GM12892 (cell line): ENCODE data around the gene FAM124A. TPM values are rescaled to one million over a fixed set of nuclear protein-coding genes. Genes with fewer than 3 reads are reported as not detected.
A peak's percentile ranks its signal among the peaks of the same experiment; 100 is the strongest.

ENCODE experiments used
- DNase-seq: peaks from one replicate; pipeline ENCODE4 v3.0.0; 2011; ENCODE audit not compliant: insufficient read length
- FAIRE-seq: peaks from 2 replicates; lab custom pipeline; 2011; peaks lifted over from hg19 to GRCh38; lab: Jason Lieb, UNC
- POLR2A ChIP-seq: IDR thresholded peaks from 2 replicates; pipeline ENCODE4 v1.6.1; 2011; ENCODE audit warnings: low read depth, low read length, control low read depth
- POLR2AphosphoS5 ChIP-seq: IDR thresholded peaks from 2 replicates; pipeline ENCODE4 v1.6.1; 2011; ENCODE audit warnings: low read depth, low read length, control low read depth
- TAF1 ChIP-seq: IDR thresholded peaks from 2 replicates; pipeline ENCODE4 v1.6.1; 2011; ENCODE audit warnings: low read depth, mild to moderate bottlenecking, control low read depth, low read length, borderline replicate concordance
- polyA plus RNA-seq: library from polyadenylated mRNA; unstranded; fragments of >200 nt; gene quantifications from one replicate; pipeline ENCODE4 v1.2.1, GENCODE V29; 2012; ENCODE audit warnings: missing spikeins, inconsistent platforms; ENCODE audit not compliant: missing spikeins

The FAM124A gene, protein sequence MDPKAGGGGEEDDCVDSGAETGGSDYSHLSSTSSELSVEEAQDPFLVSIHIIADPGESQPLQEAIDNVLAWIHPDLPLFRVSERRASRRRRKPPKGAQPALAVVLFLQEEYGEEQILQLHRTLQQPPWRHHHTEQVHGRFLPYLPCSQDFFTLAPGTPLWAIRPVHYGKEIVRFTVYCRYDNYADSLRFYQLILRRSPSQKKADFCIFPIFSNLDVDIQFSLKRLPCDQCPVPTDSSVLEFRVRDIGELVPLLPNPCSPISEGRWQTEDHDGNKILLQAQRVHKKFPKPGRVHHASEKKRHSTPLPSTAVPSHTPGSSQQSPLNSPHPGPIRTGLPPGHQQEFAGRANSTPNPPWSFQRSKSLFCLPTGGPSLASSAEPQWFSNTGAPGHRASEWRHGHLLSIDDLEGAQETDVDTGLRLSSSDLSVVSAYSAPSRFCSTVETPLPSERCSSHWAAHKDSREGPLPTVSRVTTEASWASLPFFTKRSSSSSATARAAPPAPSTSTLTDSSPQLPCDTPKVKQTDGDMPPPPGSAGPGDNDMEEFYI
- not detected for polyA plus RNA-seq

DNA sequence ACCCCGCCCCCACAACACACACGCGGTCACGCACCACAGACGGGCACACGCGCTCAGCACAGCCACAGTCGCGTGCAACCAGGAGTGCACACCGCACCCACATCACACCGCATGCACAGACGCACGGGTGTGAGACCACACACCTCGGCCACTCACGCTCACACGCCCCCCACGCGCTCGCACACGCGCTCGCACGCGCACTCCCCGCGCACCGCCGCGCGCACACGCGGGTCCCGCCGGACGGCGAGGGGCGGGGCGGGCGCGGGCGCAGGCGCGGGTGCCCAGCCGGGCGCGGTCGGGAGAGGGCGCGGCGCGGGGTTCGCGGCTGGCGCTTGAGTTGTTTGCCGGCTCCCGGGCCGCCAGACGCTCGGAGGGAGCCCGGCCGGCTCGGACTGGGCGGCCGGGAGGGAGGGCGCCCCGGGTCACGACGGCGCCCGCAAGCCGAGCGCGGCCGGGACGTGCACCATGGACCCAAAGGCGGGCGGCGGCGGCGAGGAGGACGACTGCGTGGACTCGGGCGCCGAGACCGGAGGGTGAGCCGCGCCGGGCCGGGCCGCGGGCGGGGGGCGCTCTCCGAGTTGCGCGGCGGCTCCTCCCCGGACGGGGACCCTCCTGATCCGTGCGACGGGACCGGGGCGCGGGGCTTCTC, at the start of gene FAM124A:
Gene FAM124A (plus strand): TSS at position 362 of the 649 bp plus-strand sequence. CDS start 104 bp downstream, at position 466.
- peak; percentile 52 for DNase-seq
- TF ChIP-seq POLR2A (no peak), TAF1 (no peak), POLR2AphosphoS5 (no peak)
- peak; percentile 17 for FAIRE-seq

DNA sequence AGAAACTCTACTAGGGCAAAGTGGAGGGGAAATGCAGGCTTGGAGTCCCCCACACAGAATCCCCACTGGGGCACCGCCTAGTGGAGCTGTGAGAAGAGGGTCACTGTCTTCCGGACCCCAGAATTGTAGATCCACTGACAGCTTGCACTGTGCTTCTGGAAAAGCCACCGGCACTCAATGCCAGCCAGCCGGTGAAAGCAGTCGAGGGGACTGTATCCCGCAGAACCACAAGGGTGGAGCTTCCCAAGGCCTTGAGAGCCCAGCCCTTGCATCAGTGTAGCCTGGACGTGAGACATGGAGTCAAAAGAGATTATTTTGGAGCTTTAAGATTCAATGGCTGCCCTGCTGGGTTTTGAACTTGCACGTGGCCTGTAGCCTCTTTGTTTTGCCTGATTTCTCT, 47.2 kb upstream of the FAM124A start:
- no peak for TF ChIP-seq POLR2AphosphoS5
- TF ChIP-seq POLR2A, result no peak
- TF ChIP-seq TAF1, result no peak
- FAIRE-seq, result no peak
- no peak for DNase-seq

DNA sequence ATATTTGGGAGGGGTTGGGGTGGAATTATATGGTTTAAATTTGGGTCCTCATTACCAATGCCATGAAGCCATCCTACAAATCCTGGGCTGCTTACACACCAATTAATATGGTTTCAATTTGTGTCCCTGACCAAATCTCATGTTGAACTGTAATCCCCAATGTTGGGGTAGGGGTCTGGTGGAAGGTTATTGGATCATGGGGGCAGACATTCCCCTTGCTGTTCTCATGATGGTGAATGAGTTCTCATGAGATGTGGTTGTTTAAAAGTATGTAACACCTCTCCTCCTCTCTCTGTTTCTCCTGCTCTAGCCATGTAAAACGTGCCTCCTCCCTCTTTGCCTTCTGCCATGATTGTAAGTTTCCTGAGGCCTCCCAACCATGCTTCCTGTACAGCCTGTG, 46.6 kb upstream of the FAM124A start:
- FAIRE-seq, result no peak
- no peak for DNase-seq
- TF ChIP-seq POLR2A (no peak), TAF1 (no peak), POLR2AphosphoS5 (no peak)

DNA sequence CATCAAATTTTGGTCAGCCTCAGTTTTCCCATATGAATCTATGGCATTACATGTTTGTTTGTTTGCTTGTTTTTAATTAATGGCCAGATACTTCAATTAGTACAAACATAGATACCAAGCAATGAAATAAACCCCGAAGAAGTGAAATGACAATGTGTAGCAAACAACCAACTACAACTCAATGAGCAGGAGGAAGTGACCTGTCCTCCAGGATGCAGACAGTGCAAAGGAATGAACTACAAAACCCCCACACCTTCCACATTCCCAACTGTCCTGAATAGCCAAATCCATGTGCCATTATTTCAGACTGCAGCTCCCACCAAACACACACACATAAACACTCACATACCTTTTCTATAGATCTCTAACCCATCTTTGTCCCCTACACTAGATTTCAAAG, 45.0 kb upstream of the FAM124A start:
- no peak for FAIRE-seq
- no peak for DNase-seq
- no peak for TF ChIP-seq POLR2A
- TF ChIP-seq TAF1, result no peak
- no peak for TF ChIP-seq POLR2AphosphoS5

DNA sequence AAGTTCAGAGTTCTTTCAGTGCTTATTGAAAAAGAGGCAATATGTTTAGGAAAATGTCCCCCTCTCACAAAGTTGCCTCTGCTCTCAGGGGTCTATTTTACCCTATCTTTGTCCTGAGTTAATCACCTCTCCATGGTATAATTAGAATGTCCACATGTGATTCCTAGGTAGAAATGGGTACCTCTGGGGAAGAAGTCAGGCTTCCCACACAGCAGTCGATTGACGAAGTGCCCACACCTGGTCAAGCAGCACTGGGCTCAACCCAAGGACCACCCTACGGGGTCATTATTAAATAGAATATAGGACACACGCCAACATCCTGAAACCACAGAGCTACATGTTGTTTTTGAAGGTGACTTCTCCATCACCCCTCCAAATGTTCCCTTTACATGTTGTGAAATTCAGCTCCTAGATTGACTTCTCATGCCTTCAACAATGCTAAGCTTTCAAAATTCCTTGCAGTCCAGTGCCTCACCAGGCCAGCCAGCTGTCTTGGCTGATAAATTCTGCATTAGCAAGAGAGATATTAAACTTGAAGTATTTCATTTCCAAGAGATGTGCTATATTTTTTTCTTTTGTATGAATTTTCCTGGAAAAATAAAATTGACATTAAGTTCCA, 43.6 kb upstream of the FAM124A start:
- TF ChIP-seq POLR2A, result no peak
- TF ChIP-seq POLR2AphosphoS5, result no peak
- TF ChIP-seq TAF1, result no peak
- no peak for FAIRE-seq
- no peak for DNase-seq

DNA sequence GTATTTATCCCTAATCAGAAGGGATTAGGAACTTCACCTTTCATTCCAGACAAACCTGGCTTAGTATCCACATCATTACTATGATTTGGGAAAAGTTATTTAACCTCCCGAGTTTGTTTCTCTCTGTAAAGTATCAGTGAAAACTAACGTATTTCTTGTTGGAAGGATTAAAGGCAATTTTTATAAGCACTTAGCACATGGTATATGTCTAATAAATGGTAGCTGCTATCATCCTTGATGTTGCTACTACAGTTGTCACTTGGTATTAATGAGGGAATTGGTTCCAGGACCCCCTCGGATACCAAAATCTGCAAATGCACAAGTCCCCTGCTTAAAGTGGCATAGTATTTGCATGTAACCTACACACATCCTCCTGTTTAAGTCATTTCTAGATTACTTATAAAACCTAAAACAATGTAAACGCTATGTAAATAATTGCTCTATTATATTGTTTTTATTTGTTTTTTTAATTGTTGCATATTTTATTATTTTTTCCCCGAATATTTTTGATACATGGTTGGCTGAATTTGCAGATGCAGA, 42.7 kb upstream of the FAM124A start:
- TF ChIP-seq POLR2A, result no peak
- TF ChIP-seq TAF1, result no peak
- TF ChIP-seq POLR2AphosphoS5, result no peak
- FAIRE-seq (no peak), DNase-seq (no peak)

DNA sequence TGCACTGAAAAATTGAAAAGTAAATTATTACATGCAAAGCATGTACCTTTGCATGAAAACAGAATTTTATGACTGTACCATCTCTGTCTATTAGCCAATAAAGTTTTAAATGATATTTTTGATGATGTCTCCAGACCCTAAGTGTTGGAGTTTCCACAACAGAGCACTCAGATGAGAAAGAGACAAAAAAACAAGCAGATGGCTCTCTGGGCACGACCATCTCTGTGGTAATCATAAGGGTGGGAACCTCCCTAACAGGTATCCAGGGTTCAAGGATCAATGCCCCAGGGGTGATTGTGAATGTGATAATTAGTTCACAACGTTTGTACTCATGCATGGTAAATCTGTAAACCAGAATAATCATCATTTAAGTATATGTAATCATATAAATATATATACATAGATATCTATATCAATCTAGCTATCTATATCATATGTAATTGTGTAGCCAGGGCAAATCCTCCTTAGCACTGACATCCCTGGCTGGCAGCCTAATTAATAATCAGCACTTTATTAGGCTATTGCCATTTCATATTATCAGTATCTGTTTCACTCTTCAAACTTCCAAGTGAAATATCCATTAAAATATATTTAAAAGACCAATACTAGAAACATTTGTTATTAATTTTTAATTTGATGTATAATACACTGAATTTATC, 41.2 kb upstream of the FAM124A start:
- DNase-seq, result no peak
- FAIRE-seq, result no peak
- TF ChIP-seq TAF1 (no peak), POLR2AphosphoS5 (no peak), POLR2A (no peak)

DNA sequence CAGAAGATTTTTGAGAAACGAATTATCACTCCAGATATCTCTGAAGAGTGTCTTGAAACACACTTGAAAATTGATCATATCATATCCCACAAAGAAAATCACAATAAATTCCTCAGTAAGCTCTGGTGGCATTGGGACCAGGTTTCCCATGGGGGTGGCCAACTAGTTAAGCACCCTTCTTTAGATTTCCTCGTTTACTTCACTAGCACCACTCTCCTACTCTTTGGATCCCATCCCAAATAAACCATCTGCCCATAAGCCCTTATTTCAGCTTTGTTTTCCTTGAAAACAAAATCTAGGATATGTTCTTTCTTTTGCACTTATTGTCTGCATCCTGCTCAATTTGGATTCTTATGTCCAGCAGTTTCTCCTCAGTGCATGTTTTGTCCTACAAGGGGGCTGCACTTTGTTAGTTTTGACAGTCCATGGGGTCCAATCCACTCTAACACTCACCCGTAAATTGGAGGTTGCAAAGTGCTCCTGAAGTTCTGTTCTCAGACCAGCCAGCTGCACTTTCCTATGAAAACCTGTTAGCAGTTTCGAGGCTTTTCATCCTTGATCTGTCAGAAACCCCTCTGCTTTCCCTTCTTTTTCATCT, 40.3 kb upstream of the FAM124A start:
- DNase-seq (no peak), FAIRE-seq (no peak)
- TF ChIP-seq TAF1, result no peak
- TF ChIP-seq POLR2AphosphoS5, result no peak
- no peak for TF ChIP-seq POLR2A

DNA sequence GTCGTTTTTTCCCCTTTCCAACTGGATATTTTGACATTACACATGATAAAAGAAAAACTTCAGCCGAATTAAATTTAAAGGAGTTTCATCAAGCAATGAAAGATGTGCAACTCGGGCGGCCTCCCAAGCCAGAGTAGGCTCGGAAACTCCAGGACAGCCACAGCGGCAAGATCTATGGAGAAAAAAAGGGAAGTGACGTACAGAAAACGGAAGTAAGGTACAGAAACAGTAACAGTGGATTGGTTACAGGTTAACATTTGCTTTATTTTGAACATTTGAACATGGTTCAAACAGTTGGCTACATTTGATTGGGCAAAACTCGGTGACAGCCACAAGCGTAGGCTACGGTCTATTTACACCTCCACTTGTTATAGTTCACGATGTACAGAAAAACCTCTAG, 30.5 kb upstream of the FAM124A start:
- TF ChIP-seq TAF1 (no peak), POLR2AphosphoS5 (no peak), POLR2A (no peak)
- FAIRE-seq, result no peak
- DNase-seq, result no peak

DNA sequence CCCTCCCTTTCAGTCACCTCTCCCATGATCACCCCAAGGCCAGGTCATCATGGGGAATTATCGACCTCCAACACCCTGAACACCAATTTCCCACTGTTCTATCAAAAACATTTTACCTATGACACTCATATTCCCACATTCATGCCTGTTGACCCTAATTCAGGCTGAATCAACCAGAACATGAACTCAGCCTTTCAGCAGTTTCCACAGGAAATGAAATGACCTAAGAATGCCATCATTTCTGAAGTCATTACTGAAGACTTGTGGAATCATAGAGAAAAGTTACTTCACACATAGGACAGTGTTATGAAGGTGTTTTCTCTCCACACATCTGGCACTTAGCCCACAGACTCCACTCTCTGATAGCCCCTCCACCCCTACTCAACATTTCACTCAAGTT, 29.9 kb upstream of the FAM124A start:
- DNase-seq (no peak), FAIRE-seq (no peak)
- no peak for TF ChIP-seq POLR2AphosphoS5
- no peak for TF ChIP-seq POLR2A
- TF ChIP-seq TAF1, result no peak

DNA sequence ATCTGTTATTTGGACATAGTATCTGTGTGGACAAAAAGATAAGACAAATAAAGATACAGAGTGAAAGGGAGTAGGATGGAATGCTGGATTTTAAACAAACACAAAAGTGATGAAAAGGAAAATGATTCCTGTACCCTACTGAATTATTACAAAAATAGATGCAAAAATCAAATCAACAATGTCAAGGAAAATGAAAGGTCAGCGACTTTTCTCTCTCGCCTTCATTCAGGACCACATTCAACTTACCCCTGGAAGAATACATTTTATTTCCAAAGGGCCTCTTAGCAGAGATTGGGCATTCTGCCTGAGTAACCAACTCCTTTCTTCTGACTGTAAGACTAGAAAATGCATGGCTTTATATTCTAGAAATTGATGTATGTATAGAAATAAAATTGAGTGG, 28.8 kb upstream of the FAM124A start:
- FAIRE-seq (no peak), DNase-seq (no peak)
- TF ChIP-seq TAF1, result no peak
